ENCODE data around the gene PERCC1.

- TF ChIP-seq POLR2A (IDR thresholded peaks at IDR 0.05; ENCODE audit: low read length) = no peak
- TF ChIP-seq GATA1 (IDR thresholded peaks at IDR 0.05; ENCODE audit: low read depth, low read length) = no peak
These were observed 11.8 kb downstream of the PERCC1 start for GRCh38 chr16:1442697-1443096.
